ENCODE data around the gene FGF12. TPM values are rescaled to one million over a fixed set of nuclear protein-coding genes. Genes with fewer than 3 reads are reported as not detected.

The FGF12 gene
- total RNA-seq, 6 experiments from 2014 or later, result 0.29 to 6.5 (median 0.76) TPM

- DNase-seq, result no peak
- WGBS (ENCODE audit: insufficient coverage, low coverage, low lambda C conversion rate, missing lambda C conversion rate), result 71% methylated on average over 6 of the region's 6 CpGs
- no peak for TF ChIP-seq CTCF (IDR thresholded peaks at IDR 0.05)
- no peak for TF ChIP-seq POLR2A (IDR thresholded peaks at IDR 0.05)
- ATAC-seq, result peak in 2 of 4 donors; percentile 32 to 53
- no peak overlapping the region for H3K27ac ChIP-seq
- H3K27me3 ChIP-seq, result no peaks in the 10 kb centered on the region
- no peaks in the 10 kb centered on the region for H3K4me1 ChIP-seq
- intact Hi-C loops (cut with DNase I), result no loop called here
- H3K9me3 ChIP-seq, result no peaks in the 10 kb centered on the region
- no peaks in the 10 kb centered on the region for H3K36me3 ChIP-seq
- H3K4me3 ChIP-seq, result no peak overlapping the region
Observed at GRCh38 chr3:192170031-192170430, 557.3 kb downstream of the FGF12 start.

- 35% methylated on average over 4 of the region's 4 CpGs for WGBS (ENCODE audit: insufficient coverage, low coverage, low lambda C conversion rate, missing lambda C conversion rate)
- no peak overlapping the region for H3K4me3 ChIP-seq
- TF ChIP-seq CTCF (IDR thresholded peaks at IDR 0.05) (no peak), POLR2A (IDR thresholded peaks at IDR 0.05) (no peak)
- no peak for DNase-seq
- no peaks in the 10 kb centered on the region for H3K36me3 ChIP-seq
- intact Hi-C loops (cut with DNase I), result no loop called here
- H3K4me1 ChIP-seq, result no peaks in the 10 kb centered on the region
- ATAC-seq, result peak; percentile 50 to 74 (median 66)
- no peaks in the 10 kb centered on the region for H3K9me3 ChIP-seq
- H3K27me3 ChIP-seq, result no peaks in the 10 kb centered on the region
- H3K27ac ChIP-seq, result no peak overlapping the region
Observed at GRCh38 chr3:192169332-192169915, 557.9 kb downstream of the FGF12 start.

- intact Hi-C loops (cut with DNase I), result no loop called here
- ATAC-seq (no peak), DNase-seq (no peak)
Observed at GRCh38 chr3:192168202-192168601, 559.1 kb downstream of the FGF12 start.

GRCh38 chr3:192165552-192165951 is 561.8 kb downstream of the FGF12 start:
- H3K4me1 ChIP-seq, result no peaks in the 10 kb centered on the region
- H3K27me3 ChIP-seq, result no peaks in the 10 kb centered on the region
- WGBS (ENCODE audit: insufficient coverage, low coverage, low lambda C conversion rate, missing lambda C conversion rate), result 38% methylated on average over 2 of the region's 2 CpGs
- no peaks in the 10 kb centered on the region for H3K36me3 ChIP-seq
- no peak overlapping the region for H3K27ac ChIP-seq
- intact Hi-C loops (cut with DNase I), result no loop called here
- no peak overlapping the region for H3K4me3 ChIP-seq
- no peaks in the 10 kb centered on the region for H3K9me3 ChIP-seq
- ATAC-seq, result no peak
- no peak for DNase-seq
- TF ChIP-seq POLR2A (IDR thresholded peaks at IDR 0.05) (no peak), CTCF (IDR thresholded peaks at IDR 0.05) (no peak)

More at GRCh38 chr3:192168202-192168601, 559.1 kb downstream of the FGF12 start:
- TF ChIP-seq POLR2A (IDR thresholded peaks at IDR 0.05) (no peak), CTCF (IDR thresholded peaks at IDR 0.05) (no peak)
- no peak overlapping the region for H3K4me3 ChIP-seq
- H3K27ac ChIP-seq, result no peak overlapping the region
- no peaks in the 10 kb centered on the region for H3K4me1 ChIP-seq
- no peaks in the 10 kb centered on the region for H3K36me3 ChIP-seq
- no peaks in the 10 kb centered on the region for H3K9me3 ChIP-seq
- H3K27me3 ChIP-seq, result no peaks in the 10 kb centered on the region

GRCh38 chr3:192161661-192162060 is 565.7 kb downstream of the FGF12 start:
- Histone ChIP-seq H3K27ac (no peak overlapping the region), H3K36me3 (no peaks in the 10 kb centered on the region), H3K9me3 (no peaks in the 10 kb centered on the region), H3K4me1 (no peaks in the 10 kb centered on the region), H3K27me3 (no peaks in the 10 kb centered on the region), H3K4me3 (no peak overlapping the region)
- 36% methylated on average over 1 of the region's 1 CpG for WGBS (ENCODE audit: insufficient coverage, low coverage, low lambda C conversion rate, missing lambda C conversion rate)
- no peak for DNase-seq
- intact Hi-C loops (cut with DNase I), result no loop called here
- ATAC-seq, result no peak
- TF ChIP-seq POLR2A (IDR thresholded peaks at IDR 0.05) (no peak), CTCF (IDR thresholded peaks at IDR 0.05) (no peak)
